ENCODE data around the gene FBXO15.

Gene FBXO15

GRCh38 chr18:74040008-74040407 is 107.6 kb downstream of the FBXO15 start:
- no peak for DNase-seq (ENCODE audit: extremely low read depth, low read depth)
- no peak for TF ChIP-seq CTCF (IDR thresholded peaks at IDR 0.05; ENCODE audit: low read depth, low read length)

- no peak for DNase-seq (ENCODE audit: extremely low read depth, low read depth)
- no peak for TF ChIP-seq CTCF (IDR thresholded peaks at IDR 0.05; ENCODE audit: low read depth, low read length)
Measured at GRCh38 chr18:74029161-74029560, 118.5 kb downstream of the FBXO15 start.

Measured in AG09319 (cell line).